GM18861 (cell line): Measurements from ENCODE around the gene FBXL13.
"Not testable (repeated sequence)": the region's sequence is repeated elsewhere in the genome, so short reads cannot be mapped to it uniquely, and the experiment has no call there.

Source experiments
- ATAC-seq: cut with Tn5 transposase; IDR thresholded peaks from one replicate; pipeline ENCODE4 v1.9.1; 2021; ENCODE audit not compliant: unreplicated experiment

FBXL13 gene

GRCh38 chr7:102942868-102943267 lies 131.7 kb downstream of the FBXL13 start:
- ATAC-seq: no peak

- ATAC-seq: no peak
These were observed 132.3 kb downstream of the FBXL13 start for GRCh38 chr7:102942181-102942866.

GRCh38 chr7:102938679-102939078 lies 135.9 kb downstream of the FBXL13 start:
- no peak for ATAC-seq

GRCh38 chr7:102935450-102936115 lies 139.0 kb downstream of the FBXL13 start:
- no peak for ATAC-seq

GRCh38 chr7:102934701-102935100 lies 139.9 kb downstream of the FBXL13 start:
- no peak for ATAC-seq

- ATAC-seq: no peak
These were observed 140.4 kb downstream of the FBXL13 start for GRCh38 chr7:102934239-102934638.

- ATAC-seq: no peak
These were observed 140.8 kb downstream of the FBXL13 start for GRCh38 chr7:102933763-102934162.

GRCh38 chr7:102931757-102932156 lies 142.8 kb downstream of the FBXL13 start:
- ATAC-seq: no peak

GRCh38 chr7:102927312-102927933 lies 147.2 kb downstream of the FBXL13 start:
- no peak for ATAC-seq

GRCh38 chr7:102926783-102927140 lies 147.8 kb downstream of the FBXL13 start:
- ATAC-seq: no peak

GRCh38 chr7:102925976-102926782 lies 148.4 kb downstream of the FBXL13 start:
- ATAC-seq: no peak

- ATAC-seq: no peak
These were observed 155.8 kb downstream of the FBXL13 start for GRCh38 chr7:102918845-102919244.

- no peak for ATAC-seq
These were observed 156.9 kb downstream of the FBXL13 start for GRCh38 chr7:102917436-102918353.

- no peak for ATAC-seq
These were observed 157.7 kb downstream of the FBXL13 start for GRCh38 chr7:102916881-102917280.

- no peak for ATAC-seq
These were observed 158.2 kb downstream of the FBXL13 start for GRCh38 chr7:102916426-102916825.

- ATAC-seq: no peak
These were observed 160.0 kb downstream of the FBXL13 start for GRCh38 chr7:102914585-102914984.

- ATAC-seq: no peak
These were observed 160.8 kb downstream of the FBXL13 start for GRCh38 chr7:102913826-102914225.

GRCh38 chr7:102912742-102913141 lies 161.9 kb downstream of the FBXL13 start, which contains the start of gene LRRC17:
Gene LRRC17, plus strand, starts transcription at chr7:102913000. Its CDS starts 20,914 bp downstream, at chr7:102933914.
- ATAC-seq: no peak

- no peak for ATAC-seq
These were observed 165.9 kb downstream of the FBXL13 start for GRCh38 chr7:102908676-102909075.

GRCh38 chr7:102903576-102903975 lies 171.0 kb downstream of the FBXL13 start:
- ATAC-seq: not testable (repeated sequence)
